GM20000 (cell line): ENCODE results near the gene CDH11.

ENCODE experiments used
- DNase-seq: peaks from one replicate; pipeline ENCODE4 v3.0.0; 2012; ENCODE audit warnings: low spot score
- CTCF ChIP-seq: IDR thresholded peaks from 2 replicates; pipeline ENCODE4 v1.5.1; 2012; ENCODE audit warnings: mild to moderate bottlenecking, control low read depth; ENCODE audit errors: extremely low read depth, missing control alignments

CDH11 gene

GRCh38 chr16:65116216-65116615, 5.6 kb downstream of the CDH11 start:
- TF ChIP-seq CTCF: no peak
- no peak for DNase-seq

- TF ChIP-seq CTCF: no peak
- DNase-seq: no peak
Observed at GRCh38 chr16:65114527-65114926, 7.3 kb downstream of the CDH11 start.

- no peak for TF ChIP-seq CTCF
- DNase-seq: no peak
Observed at GRCh38 chr16:65113441-65113840, 8.4 kb downstream of the CDH11 start.

- DNase-seq: no peak
- TF ChIP-seq CTCF: no peak
Observed at GRCh38 chr16:65111306-65111705, 10.6 kb downstream of the CDH11 start.

GRCh38 chr16:65106757-65107156, 15.1 kb downstream of the CDH11 start:
- no peak for TF ChIP-seq CTCF
- no peak for DNase-seq

GRCh38 chr16:65105171-65105570, 16.7 kb downstream of the CDH11 start:
- TF ChIP-seq CTCF: no peak
- DNase-seq: no peak

- no peak for DNase-seq
- no peak for TF ChIP-seq CTCF
Observed at GRCh38 chr16:65104471-65104870, 17.4 kb downstream of the CDH11 start.

- no peak for TF ChIP-seq CTCF
- no peak for DNase-seq
Observed at GRCh38 chr16:65102326-65102725, 19.5 kb downstream of the CDH11 start.
